ENCODE measurements around the gene KIF26B.
"Not testable (repeated sequence)": the region's sequence is repeated elsewhere in the genome, so short reads cannot be mapped to it uniquely, and the experiment has no call there.

Gene KIF26B

GRCh38 chr1:245154429-245155271, at the start of gene KIF26B:
TSS of gene KIF26B (plus strand) at chr1:245154985. CDS start at chr1:245155425, 440 bp downstream.
- peak in 1 of 3 donors; percentile 20 for DNase-seq (ENCODE audit: low read depth in 3 of 3, low spot score in 1 of 3)

GRCh38 chr1:245105042-245105441, 49.7 kb upstream of the KIF26B start:
- DNase-seq (ENCODE audit: low read depth in 3 of 3, low spot score in 1 of 3): no peak

- DNase-seq (ENCODE audit: low read depth in 3 of 3, low spot score in 1 of 3): no peak
Measured at GRCh38 chr1:245105815-245106410, 48.9 kb upstream of the KIF26B start.

- no peak for DNase-seq (ENCODE audit: low read depth in 3 of 3, low spot score in 1 of 3)
Measured at GRCh38 chr1:245107776-245108114, 47.0 kb upstream of the KIF26B start.

- no peak for DNase-seq (ENCODE audit: low read depth in 3 of 3, low spot score in 1 of 3)
Measured at GRCh38 chr1:245108246-245108645, 46.5 kb upstream of the KIF26B start.

- DNase-seq (ENCODE audit: low read depth in 3 of 3, low spot score in 1 of 3): no peak
Measured at GRCh38 chr1:245108909-245109308, 45.9 kb upstream of the KIF26B start.

GRCh38 chr1:245110406-245110805, 44.4 kb upstream of the KIF26B start:
- DNase-seq (ENCODE audit: low read depth in 3 of 3, low spot score in 1 of 3): no peak

GRCh38 chr1:245111073-245111472, 43.7 kb upstream of the KIF26B start:
- no peak for DNase-seq (ENCODE audit: low read depth in 3 of 3, low spot score in 1 of 3)

- DNase-seq (ENCODE audit: low read depth in 3 of 3, low spot score in 1 of 3): no peak
Measured at GRCh38 chr1:245113649-245114048, 41.1 kb upstream of the KIF26B start.

GRCh38 chr1:245116131-245116530, 38.7 kb upstream of the KIF26B start:
- no peak for DNase-seq (ENCODE audit: low read depth in 3 of 3, low spot score in 1 of 3)

- no peak for DNase-seq (ENCODE audit: low read depth in 3 of 3, low spot score in 1 of 3)
Measured at GRCh38 chr1:245116751-245117150, 38.0 kb upstream of the KIF26B start.

GRCh38 chr1:245118066-245118465, 36.7 kb upstream of the KIF26B start:
- no peak for DNase-seq (ENCODE audit: low read depth in 3 of 3, low spot score in 1 of 3)

- no peak for DNase-seq (ENCODE audit: low read depth in 3 of 3, low spot score in 1 of 3)
Measured at GRCh38 chr1:245118806-245119205, 36.0 kb upstream of the KIF26B start.

GRCh38 chr1:245121523-245121922, 33.3 kb upstream of the KIF26B start:
- DNase-seq (ENCODE audit: low read depth in 3 of 3, low spot score in 1 of 3): no peak

- no peak for DNase-seq (ENCODE audit: low read depth in 3 of 3, low spot score in 1 of 3)
Measured at GRCh38 chr1:245124241-245124640, 30.5 kb upstream of the KIF26B start.

- no peak for DNase-seq (ENCODE audit: low read depth in 3 of 3, low spot score in 1 of 3)
Measured at GRCh38 chr1:245124644-245125043, 30.1 kb upstream of the KIF26B start.

- no peak for DNase-seq (ENCODE audit: low read depth in 3 of 3, low spot score in 1 of 3)
Measured at GRCh38 chr1:245126530-245126929, 28.3 kb upstream of the KIF26B start.

- no peak for DNase-seq (ENCODE audit: low read depth in 3 of 3, low spot score in 1 of 3)
Measured at GRCh38 chr1:245128381-245129101, 26.2 kb upstream of the KIF26B start.

- DNase-seq (ENCODE audit: low read depth in 3 of 3, low spot score in 1 of 3): no peak
Measured at GRCh38 chr1:245129319-245130240, 25.2 kb upstream of the KIF26B start.

GRCh38 chr1:245130281-245131025, 24.3 kb upstream of the KIF26B start:
- not testable (repeated sequence) for DNase-seq (ENCODE audit: low read depth in 3 of 3, low spot score in 1 of 3)
